ENCODE measurements around the gene PBRM1. TPM values are rescaled to one million over a fixed set of nuclear protein-coding genes. Genes with fewer than 3 reads are reported as not detected.

PBRM1 gene
- total and polyA plus RNA-seq, 2 of the 8 experiments (the other 6 are each of a cell fraction or from before 2014, with no cell fraction given): 19.3 to 65.8 TPM

DNA sequence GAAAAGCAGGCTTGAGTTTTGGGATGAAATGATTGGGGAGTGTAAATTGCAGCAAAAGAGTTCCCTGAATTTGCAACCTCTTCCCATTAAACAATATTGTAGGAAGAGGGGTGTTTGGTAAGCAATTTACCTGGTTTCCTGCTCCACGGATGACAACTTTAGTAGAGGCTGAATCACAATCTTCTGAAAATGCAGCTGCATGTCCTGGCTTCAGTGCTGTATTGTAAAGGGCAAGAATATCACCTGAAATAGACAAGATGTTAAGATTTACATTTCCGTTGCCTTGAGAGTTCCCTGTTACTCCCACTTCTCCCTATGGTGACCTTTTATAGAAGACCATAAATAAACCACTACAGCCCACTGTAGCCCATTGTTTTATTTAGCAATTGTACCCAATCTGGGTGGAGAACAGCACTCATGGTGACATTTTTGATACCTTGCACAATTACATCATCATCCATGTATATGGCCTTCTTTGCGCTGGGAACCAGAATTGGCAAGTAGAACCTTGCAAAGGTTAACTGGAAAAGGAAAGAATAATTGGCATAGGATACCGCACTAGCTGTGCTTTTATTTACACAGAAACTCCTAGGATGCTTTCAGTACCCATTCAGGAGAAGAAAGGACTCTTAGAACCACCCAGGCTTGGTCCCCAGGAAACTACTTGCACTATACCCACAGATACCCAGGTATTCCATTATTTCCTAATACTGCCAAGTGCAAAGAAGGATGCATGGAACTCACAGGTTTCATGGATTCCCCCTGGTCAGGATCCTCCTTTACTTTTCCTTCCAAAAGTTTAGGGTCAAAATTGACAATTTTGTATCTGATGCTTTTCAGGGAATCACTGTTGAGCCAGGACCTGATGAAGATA, 10.3 kb upstream of the PBRM1 start:
- no peak overlapping the region for H4K5ac ChIP-seq (ENCODE audit: insufficient read length, low read depth, low read length)
- H3K23ac ChIP-seq (ENCODE audit: insufficient read length): no peak overlapping the region
- no peak overlapping the region for H3K56ac ChIP-seq (replicated peaks; ENCODE audit: insufficient read length, low read depth, low read length)
- H3K79me1 ChIP-seq (ENCODE audit: low read depth, low read length): no peaks in the 10 kb centered on the region
- no peak overlapping the region for H4K91ac ChIP-seq (replicated peaks; ENCODE audit: insufficient read length, low read length)
- H2BK15ac ChIP-seq (ENCODE audit: low read length): no peak overlapping the region
- ChIA-PET CTCF (ENCODE audit: partially characterized antibody) (interaction anchor here (0.6 to 1.7 kb wide), 4 partner anchors 10 to 103 kb away, joined by 3 to 4 read pairs (median 3); partner anchors contain the start of genes GLT8D1 and SPCS1), POLR2A (ENCODE audit: partially characterized antibody) (interaction anchor here (1.3 to 18.8 kb wide), 6 partner anchors 5 to 74 kb away, joined by 3 to 347 read pairs (median 56); partner anchors contain the start of genes GLT8D1, GNL3, PBRM1 and SPCS1)
- H3K4me1 ChIP-seq (replicated peaks in 1 of 4; ENCODE audit: control insufficient read depth in 3 of 4, insufficient read depth in 4 of 4, low read length in 3 of 4): no peaks in the 10 kb centered on the region
- H3K18ac ChIP-seq (ENCODE audit: extremely low read depth, low read length): no peak overlapping the region
- no peak overlapping the region for H3K14ac ChIP-seq (ENCODE audit: insufficient read length)
- TF ChIP-seq, protein P1, sequence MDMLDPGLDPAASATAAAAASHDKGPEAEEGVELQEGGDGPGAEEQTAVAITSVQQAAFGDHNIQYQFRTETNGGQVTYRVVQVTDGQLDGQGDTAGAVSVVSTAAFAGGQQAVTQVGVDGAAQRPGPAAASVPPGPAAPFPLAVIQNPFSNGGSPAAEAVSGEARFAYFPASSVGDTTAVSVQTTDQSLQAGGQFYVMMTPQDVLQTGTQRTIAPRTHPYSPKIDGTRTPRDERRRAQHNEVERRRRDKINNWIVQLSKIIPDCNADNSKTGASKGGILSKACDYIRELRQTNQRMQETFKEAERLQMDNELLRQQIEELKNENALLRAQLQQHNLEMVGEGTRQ (IDR thresholded peaks at IDR 0.05; ENCODE audit: low read length): no peak
- TF ChIP-seq POLR2AphosphoS5 (IDR thresholded peaks at IDR 0.05; ENCODE audit: low read depth, low read length): peak; percentile 56; the same call in 1 of the 2 replicates
- TF ChIP-seq HDAC6 (IDR thresholded peaks at IDR 0.05; ENCODE audit: low read depth, low read length): no peak
- TF ChIP-seq ASH2L (IDR thresholded peaks at IDR 0.05; ENCODE audit: low read length): no peak
- peak; percentile 39 to 76 for TF ChIP-seq POLR2A (IDR thresholded peaks at IDR 0.05; ENCODE audit: control extremely low read depth in 1 of 2, low read depth in 2 of 2, low read length in 2 of 2)
- TF ChIP-seq GTF2F1 (IDR thresholded peaks at IDR 0.05; ENCODE audit: borderline replicate concordance, low read depth, low read length): no peak
- TF ChIP-seq, protein P2, sequence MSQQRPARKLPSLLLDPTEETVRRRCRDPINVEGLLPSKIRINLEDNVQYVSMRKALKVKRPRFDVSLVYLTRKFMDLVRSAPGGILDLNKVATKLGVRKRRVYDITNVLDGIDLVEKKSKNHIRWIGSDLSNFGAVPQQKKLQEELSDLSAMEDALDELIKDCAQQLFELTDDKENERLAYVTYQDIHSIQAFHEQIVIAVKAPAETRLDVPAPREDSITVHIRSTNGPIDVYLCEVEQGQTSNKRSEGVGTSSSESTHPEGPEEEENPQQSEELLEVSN (IDR thresholded peaks at IDR 0.05): no peak
- H2AK5ac ChIP-seq (ENCODE audit: low read depth, low read length): no peak overlapping the region
- no peak overlapping the region for H4K8ac ChIP-seq (ENCODE audit: extremely low read depth, insufficient read depth, low read length)
- WGBS, 2 experiments (ENCODE audit: extremely low coverage in 1 of 2, insufficient coverage in 1 of 2, insufficient read length in 1 of 2, insufficient replicate concordance in 2 of 2, low coverage in 1 of 2, low lambda C conversion rate in 2 of 2, missing lambda C conversion rate in 1 of 2): 93% methylated on average over 4 of the region's 4 CpGs; no CpG with 5 or more reads in 1 of the 2 experiments
- H3K23me2 ChIP-seq (ENCODE audit: low read depth, low read length): no peaks in the 10 kb centered on the region
- peaks cover 40 to 72% (median 56%) of the 10 kb centered on the region in 4 experiments for H3K36me3 ChIP-seq (ENCODE audit: control insufficient read depth in 2 of 4, insufficient read depth in 4 of 4, low read length in 3 of 4)
- no peak overlapping the region for H3K4me2 ChIP-seq (ENCODE audit: insufficient read depth in 1 of 2, low read depth in 2 of 2, low read length in 2 of 2)
- no peak overlapping the region for H2AFZ ChIP-seq (ENCODE audit: low read length)
- DNase-seq (ENCODE audit: low read depth in 1 of 2, low spot score in 2 of 2) (peak in 1 of 2 experiments; percentile 30), FAIRE-seq (no peak)
- H3K27ac ChIP-seq (ENCODE audit: low read depth, low read length): no peak overlapping the region
- H3K9ac ChIP-seq (replicated peaks in 1 of 4; ENCODE audit: extremely low read depth in 1 of 4, low read depth in 3 of 4, low read length in 3 of 4): no peak overlapping the region
- no peak overlapping the region for H2BK20ac ChIP-seq (ENCODE audit: low read length)
- H3K4ac ChIP-seq (replicated peaks; ENCODE audit: insufficient read length, low read depth, low read length): no peak overlapping the region
- no peak overlapping the region for H2BK12ac ChIP-seq (ENCODE audit: low read depth, low read length)
- peaks cover 7 to 13% of the 10 kb centered on the region in 2 experiments for H4K20me1 ChIP-seq (replicated peaks in 1 of 2; ENCODE audit: control insufficient read depth in 1 of 2, insufficient read depth in 2 of 2, low read length in 2 of 2)
- no peak overlapping the region for H2BK120ac ChIP-seq (replicated peaks; ENCODE audit: low read depth, low read length)
- no peak overlapping the region for H3K4me3 ChIP-seq (ENCODE audit: extremely low read depth in 1 of 4, insufficient read depth in 2 of 4, low read depth in 3 of 4, low read length in 4 of 4)
- H3K9me3 ChIP-seq (ENCODE audit: insufficient read depth in 2 of 2, low read depth in 1 of 2, low read length in 1 of 2): no peaks in the 10 kb centered on the region
- H3K79me2 ChIP-seq (ENCODE audit: control insufficient read depth in 1 of 2, insufficient read depth in 2 of 2, low read length in 2 of 2): no peaks in the 10 kb centered on the region; a peak in 1 of 4 replicates
- no peak overlapping the region for H2BK5ac ChIP-seq (ENCODE audit: low read depth, low read length)
- H3K27me3 ChIP-seq (replicated peaks in 1 of 4; ENCODE audit: control insufficient read depth in 3 of 4, extremely low read depth in 1 of 4, insufficient read depth in 3 of 4, low read length in 3 of 4): no peaks in the 10 kb centered on the region

Measured in H1 (cell line).